OCI-LY7 (cell line): Measurements from ENCODE around the gene NFATC2. TPM values are rescaled to one million over a fixed set of nuclear protein-coding genes. Genes with fewer than 3 reads are reported as not detected.

Source experiments
- BruUV-seq: library from RNA; stranded (reverse); fragments of 400-500 nt; replicated peaks from 2 replicates; lab custom pipeline; 2021; lab: Mats Ljungman, UMichigan
- CTCF ChIA-PET: fragments of 300-600 bp; sonication (Branson Sonifier 250); formaldehyde crosslinking; loops from one replicate; lab custom pipeline; 2022; ENCODE audit warnings: antibody characterized with exemption; ENCODE audit not compliant: unreplicated experiment; lab: Charles Lee
- POLR2A ChIA-PET: fragments of 300-600 bp; sonication (Branson Sonifier 250); formaldehyde crosslinking; loops from one replicate; lab custom pipeline; 2022; ENCODE audit warnings: antibody characterized with exemption; lab: Charles Lee
- DNase-seq: peaks from one replicate; pipeline ENCODE4 v3.0.0-alpha.2; 2015; ENCODE audit warnings: low spot score
- H2AFZ ChIP-seq: fragments of 200-600 bp; sonication (generic), shearing (Covaris generic); 2 replicates; pipeline ENCODE4 v1.6.1; 2014; ENCODE audit warnings: mild to moderate bottlenecking, antibody characterized with exemption, low read length, moderate library complexity
- H3K27ac ChIP-seq: fragments of 200-600 bp; sonication (generic); 2 replicates; pipeline ENCODE4 v1.5.1; 2014; ENCODE audit warnings: mixed run types, low read depth, mild to moderate bottlenecking, moderate library complexity, low read length, inconsistent platforms; ENCODE audit not compliant: poor library complexity, severe bottlenecking
- H3K36me3 ChIP-seq: fragments of 200-600 bp; sonication (generic); 2 replicates; pipeline ENCODE4 v1.6.1; 2014; ENCODE audit warnings: mild to moderate bottlenecking, antibody characterized with exemption, low read length, moderate library complexity, mixed read lengths; ENCODE audit not compliant: insufficient read depth
- H3K4me1 ChIP-seq: fragments of 200-600 bp; sonication (generic); 2 replicates; pipeline ENCODE4 v1.5.1; 2014; ENCODE audit warnings: mild to moderate bottlenecking, low read length; ENCODE audit not compliant: insufficient read depth, poor library complexity, severe bottlenecking
- H3K4me2 ChIP-seq: fragments of 200-600 bp; sonication (generic); 2 replicates; pipeline ENCODE4 v1.6.1; 2014; ENCODE audit warnings: mild to moderate bottlenecking, low read length
- H3K4me3 ChIP-seq: fragments of 200-600 bp; sonication (generic); 2 replicates; pipeline ENCODE4 v1.5.1; 2014; ENCODE audit warnings: mild to moderate bottlenecking, low read depth, low read length; ENCODE audit not compliant: poor library complexity, severe bottlenecking
- H3K79me2 ChIP-seq: fragments of 200-600 bp; sonication (generic); 2 replicates; pipeline ENCODE4 v1.6.1; 2016; ENCODE audit warnings: low read depth, mild to moderate bottlenecking, low read length, moderate library complexity, mixed read lengths; ENCODE audit not compliant: insufficient read depth
- H3K9me2 ChIP-seq: fragments of 200-600 bp; sonication (generic); 2 replicates; pipeline ENCODE4 v1.6.1; 2016; ENCODE audit warnings: mild to moderate bottlenecking, low read length, mixed read lengths; ENCODE audit not compliant: insufficient read depth
- H3K9me3 ChIP-seq: fragments of 200-600 bp; sonication (generic); 2 replicates; pipeline ENCODE4 v1.6.1; 2014; ENCODE audit warnings: mild to moderate bottlenecking, mixed run types, low read length, mixed read lengths
- H4K20me1 ChIP-seq: fragments of 200-600 bp; sonication (generic); 2 replicates; pipeline ENCODE4 v1.6.1; 2014; ENCODE audit warnings: mild to moderate bottlenecking, antibody characterized with exemption, low read length, moderate library complexity, mixed read lengths; ENCODE audit not compliant: insufficient read depth
- CTCF ChIP-seq: fragments of 200-600 bp; sonication (generic); conservative IDR thresholded peaks from 2 replicates; pipeline ENCODE4 v1.5.1; 2014; ENCODE audit warnings: mild to moderate bottlenecking, antibody characterized with exemption, low read length, moderate library complexity, mixed read lengths
- EZH2phosphoT487 ChIP-seq: fragments of 200-600 bp; sonication (generic); IDR thresholded peaks from 2 replicates; pipeline ENCODE4 v1.6.1; 2018; ENCODE audit warnings: low read depth, borderline replicate concordance, mild to moderate bottlenecking, mixed run types, antibody characterized with exemption, low read length, moderate library complexity, mixed read lengths
- intact Hi-C: fragments of 100-400 bp; cut with micrococcal nuclease; formaldehyde crosslinking; loops from one replicate; pipeline ENCODE4 v1.10.0; 2022; ENCODE audit not compliant: unreplicated experiment
- total RNA-seq, 2 experiments: library from RNA; depleted of rRNA in 1 of 2; stranded (reverse); fragments of >200 nt in 1 of 2; shearing (Covaris generic) in 1 of 2; gene quantifications; 2 replicates each; pipeline ENCODE4 v1.2.3, GENCODE V29; 2014 to 2022

Gene NFATC2
- total RNA-seq, 2 experiments from 2014 or later, result 12.5 to 43.8 TPM

GRCh38 chr20:51496964-51497363 lies 45.6 kb downstream of the NFATC2 start:
- Histone ChIP-seq H2AFZ (no peak overlapping the region), H3K79me2 (peaks cover 29% of the 10 kb centered on the region; the same call in 1 of the 2 replicates), H3K4me3 (no peak overlapping the region), H3K4me1 (peaks cover 73% of the 10 kb centered on the region), H3K36me3 (peaks cover 59% of the 10 kb centered on the region), H3K4me2 (peak overlapping the region; percentile 75; the same call in 1 of the 2 replicates), H3K9me3 (no peaks in the 10 kb centered on the region), H3K9me2 (no peaks in the 10 kb centered on the region), H4K20me1 (no peaks in the 10 kb centered on the region), H3K27ac (peak overlapping the region; percentile 79)
- CTCF ChIA-PET, result no interaction called here
- intact Hi-C loops, result no loop called here
- BruUV-seq, result no TSS peak
- TF ChIP-seq CTCF, result no peak
- TF ChIP-seq EZH2phosphoT487, result no peak
- no peak for DNase-seq
- POLR2A ChIA-PET, result interaction anchor here (0.6 to 2.1 kb wide), 2 partner anchors 10 to 170 kb away, joined by 3 to 6 read pairs; no protein-coding TSS in a partner anchor

- H3K27ac ChIP-seq, result no peak overlapping the region
- no peak for DNase-seq
- H3K4me2 ChIP-seq, result no peak overlapping the region
- H2AFZ ChIP-seq, result no peak overlapping the region
- CTCF ChIA-PET, result no interaction called here
- no peaks in the 10 kb centered on the region for H4K20me1 ChIP-seq
- H3K9me2 ChIP-seq, result no peaks in the 10 kb centered on the region
- no TSS peak for BruUV-seq
- TF ChIP-seq EZH2phosphoT487 (no peak), CTCF (no peak)
- intact Hi-C loops, result no loop called here
- peaks cover 64% of the 10 kb centered on the region for H3K4me1 ChIP-seq
- H3K9me3 ChIP-seq, result no peaks in the 10 kb centered on the region
- no peak overlapping the region for H3K4me3 ChIP-seq
- POLR2A ChIA-PET, result interaction anchor here (0.6 to 1.0 kb wide), 2 partner anchors 9 to 171 kb away, joined by 3 to 4 read pairs; no protein-coding TSS in a partner anchor
- H3K79me2 ChIP-seq, result peaks cover 29% of the 10 kb centered on the region; the same call in 1 of the 2 replicates
- H3K36me3 ChIP-seq, result peaks cover 56% of the 10 kb centered on the region
Measured at GRCh38 chr20:51495921-51496545, 46.5 kb downstream of the NFATC2 start.

- no peaks in the 10 kb centered on the region for H4K20me1 ChIP-seq
- peaks cover 61% of the 10 kb centered on the region for H3K36me3 ChIP-seq
- no TSS peak for BruUV-seq
- H3K27ac ChIP-seq, result no peak overlapping the region
- TF ChIP-seq CTCF, result no peak
- TF ChIP-seq EZH2phosphoT487, result no peak
- CTCF ChIA-PET, result no interaction called here
- POLR2A ChIA-PET, result interaction anchor here (1.0 to 1.1 kb wide), 2 partner anchors 10 kb away, joined by 3 to 4 read pairs; no protein-coding TSS in a partner anchor
- no peaks in the 10 kb centered on the region for H3K9me3 ChIP-seq
- intact Hi-C loops, result no loop called here
- no peak overlapping the region for H3K4me2 ChIP-seq
- H2AFZ ChIP-seq, result no peak overlapping the region
- DNase-seq, result no peak
- H3K9me2 ChIP-seq, result no peaks in the 10 kb centered on the region
- H3K4me3 ChIP-seq, result no peak overlapping the region
- H3K79me2 ChIP-seq, result peaks cover 29% of the 10 kb centered on the region; the same call in 1 of the 2 replicates
- peaks cover 58% of the 10 kb centered on the region for H3K4me1 ChIP-seq
Measured at GRCh38 chr20:51495291-51495690, 47.2 kb downstream of the NFATC2 start.
